Hepatocyte (in vitro differentiated cells): ENCODE measurements around the gene ZBTB16.

Source experiments
- CTCF ChIP-seq: fragments of 200-600 bp; sonication (generic); IDR thresholded peaks from 2 replicates; pipeline ENCODE4 v1.5.1; 2016; ENCODE audit warnings: antibody characterized with exemption, mild to moderate bottlenecking; ENCODE audit not compliant: poor library complexity
- EZH2 ChIP-seq: fragments of 200-600 bp; sonication (generic); IDR thresholded peaks from 2 replicates; pipeline ENCODE4 v1.6.1; 2016; ENCODE audit warnings: antibody characterized with exemption, mild to moderate bottlenecking, borderline replicate concordance
- EZH2phosphoT487 ChIP-seq: fragments of 200-600 bp; sonication (generic); IDR thresholded peaks from one replicate; pipeline ENCODE4 v1.6.1; 2018; ENCODE audit warnings: antibody characterized with exemption, mild to moderate bottlenecking, low read depth, moderate library complexity; ENCODE audit not compliant: unreplicated experiment, severe bottlenecking

DNA sequence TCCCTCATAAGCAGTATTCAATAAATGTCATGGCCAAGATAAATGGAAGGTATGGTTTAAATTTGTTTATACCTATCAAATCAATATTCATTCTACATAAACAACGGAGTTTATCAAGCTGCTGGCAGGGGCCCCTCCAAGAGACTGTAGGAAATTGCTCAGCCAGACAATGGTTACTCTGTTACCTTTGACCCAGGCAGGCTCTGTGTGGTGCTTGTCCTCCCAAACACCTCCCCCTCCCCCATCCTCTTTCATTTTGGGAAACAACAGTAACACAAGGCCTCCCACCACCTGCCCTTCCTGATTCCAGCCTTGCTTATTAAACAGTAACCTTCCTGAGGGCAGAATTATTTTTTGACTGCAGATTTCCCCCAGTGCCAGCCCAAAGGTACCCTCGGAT lies 10.5 kb upstream of the ZBTB16 start:
- TF ChIP-seq CTCF (no peak), EZH2phosphoT487 (no peak), EZH2 (no peak)
